Esophagus squamous epithelium (tissue), 4 donors: ENCODE data around the gene ATG4B.

ENCODE experiments used
- POLR2A ChIP-seq, 4 donors: fragments of 450-650 bp; IDR thresholded peaks; one replicate each; pipeline ENCODE4 v1.6.1; 2017; ENCODE audit warnings: antibody characterized with exemption in 4 of 4, mild to moderate bottlenecking in 4 of 4, moderate library complexity in 3 of 4
- TF ChIP-seq, protein P1 (sequence below), 6 experiments: fragments of 450-650 bp in 4 of 6; fragments of 200-600 bp in 2 of 6; sonication (generic) in 2 of 6; IDR thresholded peaks; one replicate each; pipeline ENCODE4 v1.5.1; 2016 to 2019; ENCODE audit warnings: antibody characterized with exemption in 6 of 6, mild to moderate bottlenecking in 4 of 6, moderate library complexity in 4 of 6

GRCh38 chr2:241617431-241618154 lies 19.9 kb upstream of the ATG4B start:
- TF ChIP-seq, protein P1, sequence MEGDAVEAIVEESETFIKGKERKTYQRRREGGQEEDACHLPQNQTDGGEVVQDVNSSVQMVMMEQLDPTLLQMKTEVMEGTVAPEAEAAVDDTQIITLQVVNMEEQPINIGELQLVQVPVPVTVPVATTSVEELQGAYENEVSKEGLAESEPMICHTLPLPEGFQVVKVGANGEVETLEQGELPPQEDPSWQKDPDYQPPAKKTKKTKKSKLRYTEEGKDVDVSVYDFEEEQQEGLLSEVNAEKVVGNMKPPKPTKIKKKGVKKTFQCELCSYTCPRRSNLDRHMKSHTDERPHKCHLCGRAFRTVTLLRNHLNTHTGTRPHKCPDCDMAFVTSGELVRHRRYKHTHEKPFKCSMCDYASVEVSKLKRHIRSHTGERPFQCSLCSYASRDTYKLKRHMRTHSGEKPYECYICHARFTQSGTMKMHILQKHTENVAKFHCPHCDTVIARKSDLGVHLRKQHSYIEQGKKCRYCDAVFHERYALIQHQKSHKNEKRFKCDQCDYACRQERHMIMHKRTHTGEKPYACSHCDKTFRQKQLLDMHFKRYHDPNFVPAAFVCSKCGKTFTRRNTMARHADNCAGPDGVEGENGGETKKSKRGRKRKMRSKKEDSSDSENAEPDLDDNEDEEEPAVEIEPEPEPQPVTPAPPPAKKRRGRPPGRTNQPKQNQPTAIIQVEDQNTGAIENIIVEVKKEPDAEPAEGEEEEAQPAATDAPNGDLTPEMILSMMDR (IDR thresholded peaks at IDR 0.05): no peak
- TF ChIP-seq POLR2A (IDR thresholded peaks at IDR 0.05): no peak
